Natural killer cell (primary cell): ENCODE results near the gene PIGR. TPM values are rescaled to one million over a fixed set of nuclear protein-coding genes. Genes with fewer than 3 reads are reported as not detected.
A peak's percentile ranks its signal among the peaks of the same experiment; 100 is the strongest.

Source experiments
- ATAC-seq, 3 donors: fragments of 150-1000 bp in 2 of 3; fragments of 200-7000 bp in 1 of 3; cut with Tn5 transposase; 1 replicate in 1 of 3; 2 replicates in 2 of 3; pipeline ENCODE4 v1.10.0; 2021; ENCODE audit warnings: mild to moderate bottlenecking in 2 of 3, moderate library complexity in 2 of 3
- DNase-seq, 2 donors: peaks; one replicate each; pipeline versions ENCODE4 v3.0.0 to v3.0.0-alpha.2; 2013 to 2021; ENCODE audit warnings: mixed read lengths in 1 of 2
- H3K27ac ChIP-seq: one replicate; pipeline ENCODE4 v1.5.1; 2013; ENCODE audit warnings: mild to moderate bottlenecking, low read length
- H3K27me3 ChIP-seq: one replicate; pipeline ENCODE4 v1.6.1; 2013; ENCODE audit warnings: low read length; ENCODE audit not compliant: control insufficient read depth, insufficient read depth
- H3K36me3 ChIP-seq: one replicate; pipeline ENCODE4 v1.6.1; 2013; ENCODE audit warnings: low read length; ENCODE audit not compliant: control insufficient read depth, insufficient read depth
- H3K4me1 ChIP-seq: one replicate; pipeline ENCODE4 v1.6.1; 2013; ENCODE audit warnings: low read length; ENCODE audit not compliant: control insufficient read depth, insufficient read depth
- H3K4me3 ChIP-seq: one replicate; pipeline ENCODE4 v1.5.1; 2013; ENCODE audit warnings: low read length
- H3K9me3 ChIP-seq: one replicate; pipeline ENCODE4 v1.6.1; 2013; ENCODE audit warnings: low read length; ENCODE audit not compliant: control insufficient read depth, insufficient read depth
- H3K27ac Mint-ChIP-seq, 2 donors: one replicate each; pipeline ENCODE4 v1.8.0; 2022; ENCODE audit warnings: mild to moderate bottlenecking in 2 of 2, mixed read lengths in 2 of 2, moderate library complexity in 1 of 2
- H3K27me3 Mint-ChIP-seq, 2 donors: one replicate each; pipeline ENCODE4 v1.8.0; 2022; ENCODE audit warnings: low read depth in 2 of 2, mixed read lengths in 2 of 2
- H3K36me3 Mint-ChIP-seq: one replicate; pipeline ENCODE4 v1.8.0; 2022; ENCODE audit warnings: mixed read lengths
- H3K4me1 Mint-ChIP-seq, 2 donors: one replicate each; pipeline ENCODE4 v1.8.0; 2022; ENCODE audit warnings: mixed read lengths in 2 of 2
- H3K4me3 Mint-ChIP-seq: one replicate; pipeline ENCODE4 v1.8.0; 2022; ENCODE audit warnings: mild to moderate bottlenecking, moderate library complexity, mixed read lengths
- H3K9me3 Mint-ChIP-seq, 2 donors: one replicate each; pipeline ENCODE4 v1.8.0; 2022; ENCODE audit warnings: mixed read lengths in 2 of 2
- WGBS: methylation state at CpG from one replicate; pipeline ENCODE4 v1.1.7; 2013; ENCODE audit warnings: missing lambda C conversion rate; ENCODE audit not compliant: insufficient coverage; 5-methylcytosine and 5-hydroxymethylcytosine counted together
- intact Hi-C: fragments of 100-400 bp; cut with micrococcal nuclease; formaldehyde crosslinking; loops from one replicate; pipeline ENCODE4 v1.14.2; 2022
- total RNA-seq, 4 donors: library from RNA; stranded (reverse); fragments of 120-200 nt in 1 of 4; gene quantifications; one replicate each; pipeline versions ENCODE4 v1.2.3 to v1.2.4, GENCODE V29; 2013 to 2022
- TF ChIP-seq, protein P1 (sequence below): fragments of 200-600 bp; IDR thresholded peaks from one replicate; pipeline ENCODE4 v1.8.0; 2022; ENCODE audit warnings: antibody characterized with exemption

PIGR gene
- total RNA-seq, 3 donors from 2014 or later (not counting 1 experiment from before 2014, with no cell fraction given): 0.38 TPM; not detected in 2

GRCh38 chr1:206913766-206914537, 32.3 kb downstream of the PIGR start:
- H3K27me3 ChIP-seq: no peaks in the 10 kb centered on the region
- Mint-ChIP-seq H3K4me1 (peaks cover 84 to 88% of the 10 kb centered on the region in 2 donors), H3K27me3 (no peaks in the 10 kb centered on the region), H3K9me3 (no peaks in the 10 kb centered on the region), H3K36me3 (peaks cover 20% of the 10 kb centered on the region), H3K4me3 (peak overlapping the region; percentile 54), H3K27ac (peak overlapping the region in 1 of 2 donors; percentile 77)
- DNase-seq (no peak), ATAC-seq (no peak)
- intact Hi-C loops: loop anchor here (5.0 to 10.0 kb wide), 2 partner anchors 68 to 279 kb away; partner anchors contain the start of gene DYRK3
- TF ChIP-seq, protein P1, sequence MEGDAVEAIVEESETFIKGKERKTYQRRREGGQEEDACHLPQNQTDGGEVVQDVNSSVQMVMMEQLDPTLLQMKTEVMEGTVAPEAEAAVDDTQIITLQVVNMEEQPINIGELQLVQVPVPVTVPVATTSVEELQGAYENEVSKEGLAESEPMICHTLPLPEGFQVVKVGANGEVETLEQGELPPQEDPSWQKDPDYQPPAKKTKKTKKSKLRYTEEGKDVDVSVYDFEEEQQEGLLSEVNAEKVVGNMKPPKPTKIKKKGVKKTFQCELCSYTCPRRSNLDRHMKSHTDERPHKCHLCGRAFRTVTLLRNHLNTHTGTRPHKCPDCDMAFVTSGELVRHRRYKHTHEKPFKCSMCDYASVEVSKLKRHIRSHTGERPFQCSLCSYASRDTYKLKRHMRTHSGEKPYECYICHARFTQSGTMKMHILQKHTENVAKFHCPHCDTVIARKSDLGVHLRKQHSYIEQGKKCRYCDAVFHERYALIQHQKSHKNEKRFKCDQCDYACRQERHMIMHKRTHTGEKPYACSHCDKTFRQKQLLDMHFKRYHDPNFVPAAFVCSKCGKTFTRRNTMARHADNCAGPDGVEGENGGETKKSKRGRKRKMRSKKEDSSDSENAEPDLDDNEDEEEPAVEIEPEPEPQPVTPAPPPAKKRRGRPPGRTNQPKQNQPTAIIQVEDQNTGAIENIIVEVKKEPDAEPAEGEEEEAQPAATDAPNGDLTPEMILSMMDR: no peak
- peaks cover 61% of the 10 kb centered on the region for H3K36me3 ChIP-seq
- H3K9me3 ChIP-seq: no peaks in the 10 kb centered on the region
- peak overlapping the region; percentile 2 for H3K27ac ChIP-seq
- no peak overlapping the region for H3K4me3 ChIP-seq
- H3K4me1 ChIP-seq: peaks cover 80% of the 10 kb centered on the region
- 79% methylated on average over 11 of the region's 12 CpGs for WGBS

DNA sequence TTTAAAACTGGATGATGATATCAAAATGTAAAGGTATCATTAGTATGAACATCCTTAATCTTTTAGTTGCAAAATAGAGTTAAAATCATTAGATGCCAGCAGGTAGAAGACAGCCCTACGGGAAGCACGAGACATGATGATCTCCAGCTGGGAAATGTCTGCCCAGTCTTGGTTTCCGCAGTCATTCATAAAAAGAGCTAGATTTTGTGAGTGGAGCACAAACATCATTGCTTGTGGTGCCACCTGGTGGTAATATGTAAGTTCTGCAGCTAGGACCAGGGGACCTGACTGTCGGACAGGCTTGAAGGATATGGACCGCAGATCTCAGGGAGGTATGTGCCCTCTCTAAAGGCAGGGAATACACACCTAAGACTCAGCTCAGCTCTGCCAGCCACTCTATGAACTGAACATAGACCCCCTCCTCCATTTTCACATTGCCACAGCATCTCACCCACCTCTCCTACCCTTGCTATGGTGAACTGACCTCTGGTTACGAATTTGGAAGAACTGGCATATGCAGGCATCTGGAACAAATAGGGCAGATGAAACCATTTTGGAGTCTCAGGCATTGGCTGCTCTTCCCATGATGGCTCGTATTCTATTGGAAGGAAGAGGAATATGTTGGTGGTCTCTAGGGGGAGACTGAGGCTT, 33.7 kb downstream of the PIGR start:
- DNase-seq: peak; percentile 51 to 88
- Mint-ChIP-seq H3K36me3 (peaks cover 19% of the 10 kb centered on the region), H3K4me1 (peaks cover 84% of the 10 kb centered on the region in 2 donors), H3K27me3 (no peaks in the 10 kb centered on the region), H3K4me3 (peak overlapping the region; percentile 25), H3K9me3 (no peaks in the 10 kb centered on the region), H3K27ac (peak overlapping the region in 1 of 2 donors; percentile 77)
- Histone ChIP-seq H3K36me3 (peaks cover 75% of the 10 kb centered on the region), H3K4me3 (no peak overlapping the region), H3K9me3 (no peaks in the 10 kb centered on the region), H3K27me3 (no peaks in the 10 kb centered on the region), H3K4me1 (peaks cover 73% of the 10 kb centered on the region), H3K27ac (peak overlapping the region; percentile 40)
- peak; percentile 72 to 80 (median 77) for ATAC-seq
- TF ChIP-seq, protein P1: peak; percentile 91
- intact Hi-C loops: loop anchor here (1.0 to 10.0 kb wide), 4 partner anchors 47 to 278 kb away; partner anchors contain the start of genes DYRK3 and IL20
- WGBS: 32% methylated on average over 7 of the region's 7 CpGs

DNA sequence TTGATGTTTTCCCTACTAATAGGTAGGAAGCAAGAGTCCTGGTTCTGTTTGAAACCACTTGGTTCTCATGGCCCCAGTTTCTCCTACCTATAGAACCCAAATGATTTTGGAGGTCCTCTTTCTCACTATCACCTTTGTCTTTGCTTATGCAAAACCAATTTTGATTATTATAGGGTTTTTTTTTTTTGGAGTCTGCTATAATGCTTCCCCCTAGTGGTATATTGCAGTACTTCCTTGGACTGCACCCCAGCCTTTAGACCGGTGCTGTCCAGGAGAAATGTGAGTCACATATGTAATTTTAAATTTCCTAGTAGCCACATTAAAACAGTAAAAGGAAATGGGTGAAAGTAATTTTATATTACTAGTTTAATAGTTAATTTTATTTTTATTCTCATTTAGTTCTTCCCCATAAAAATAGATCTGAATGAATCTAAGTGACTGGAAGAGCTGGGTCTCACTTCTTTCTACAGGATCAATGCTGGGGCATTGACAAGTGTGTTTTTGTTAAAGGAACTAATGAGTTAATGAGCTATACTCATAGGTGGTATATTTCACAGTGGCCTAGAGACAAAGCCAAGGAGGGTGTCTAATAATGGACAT, 35.1 kb downstream of the PIGR start:
- Mint-ChIP-seq H3K4me3 (no peak overlapping the region), H3K27me3 (no peaks in the 10 kb centered on the region), H3K36me3 (peaks cover 19% of the 10 kb centered on the region), H3K27ac (peak overlapping the region in 1 of 2 donors; percentile 77), H3K4me1 (peaks cover 76% of the 10 kb centered on the region in 2 donors), H3K9me3 (no peaks in the 10 kb centered on the region)
- H3K4me1 ChIP-seq: peaks cover 68% of the 10 kb centered on the region
- no peaks in the 10 kb centered on the region for H3K9me3 ChIP-seq
- ATAC-seq: peak; percentile 69 to 78 (median 75)
- WGBS: no CpG with 5 or more reads among the region's 1 CpG
- no peak overlapping the region for H3K4me3 ChIP-seq
- intact Hi-C loops: loop anchor here (2.0 to 10.0 kb wide), 3 partner anchors 14 to 276 kb away; partner anchors contain the start of gene DYRK3
- no peak overlapping the region for H3K27ac ChIP-seq
- peak in 1 of 2 donors; percentile 78 for DNase-seq
- no peaks in the 10 kb centered on the region for H3K27me3 ChIP-seq
- TF ChIP-seq, protein P1: peak; percentile 92
- H3K36me3 ChIP-seq: peaks cover 80% of the 10 kb centered on the region
